Liver (tissue), 9 donors: ENCODE data around the gene SMIM31. TPM values are rescaled to one million over a fixed set of nuclear protein-coding genes. Genes with fewer than 3 reads are reported as not detected.

Source experiments
- DNase-seq: peaks from one replicate; pipeline ENCODE4 v3.0.0-alpha.2; 2017; ENCODE audit warnings: low spot score
- H3K27ac ChIP-seq, 2 donors: one replicate each; pipeline ENCODE4 v1.7.0; 2013; ENCODE audit warnings: inconsistent platforms in 2 of 2, low read length in 2 of 2, control low read depth in 1 of 2, low read depth in 1 of 2, mild to moderate bottlenecking in 1 of 2
- H3K27me3 ChIP-seq, 4 donors: one replicate each; pipeline versions ENCODE4 v1.6.1 to v1.7.0; 2013; ENCODE audit warnings: low read length in 3 of 4, inconsistent platforms in 1 of 4, mild to moderate bottlenecking in 1 of 4, moderate library complexity in 1 of 4; ENCODE audit not compliant: control insufficient read depth in 4 of 4, insufficient read depth in 4 of 4
- H3K36me3 ChIP-seq, 4 donors: one replicate each; pipeline versions ENCODE4 v1.6.1 to v1.7.0; 2013; ENCODE audit warnings: low read length in 3 of 4, mild to moderate bottlenecking in 3 of 4, low read depth in 1 of 4, moderate library complexity in 1 of 4; ENCODE audit not compliant: control insufficient read depth in 4 of 4, insufficient read depth in 3 of 4
- H3K4me1 ChIP-seq, 4 donors: one replicate each; pipeline versions ENCODE4 v1.6.1 to v1.7.0; 2013; ENCODE audit warnings: low read length in 3 of 4, mild to moderate bottlenecking in 3 of 4, moderate library complexity in 1 of 4; ENCODE audit not compliant: control insufficient read depth in 4 of 4, insufficient read depth in 4 of 4
- H3K4me3 ChIP-seq, 3 donors: one replicate each; pipeline versions ENCODE4 v1.6.1 to v1.7.0; 2013; ENCODE audit warnings: low read length in 3 of 3, control low read depth in 1 of 3, low read depth in 1 of 3, mild to moderate bottlenecking in 1 of 3
- H3K9ac ChIP-seq, 2 donors: one replicate each; pipeline ENCODE4 v1.7.0; 2013; ENCODE audit warnings: low read length in 2 of 2, mild to moderate bottlenecking in 2 of 2, moderate library complexity in 2 of 2, control low read depth in 1 of 2, low read depth in 1 of 2
- H3K9me3 ChIP-seq, 4 donors: one replicate each; pipeline versions ENCODE4 v1.6.1 to v1.7.0; 2013; ENCODE audit warnings: low read length in 3 of 4; ENCODE audit not compliant: control insufficient read depth in 4 of 4
- CTCF ChIP-seq: fragments of 150-350 bp; IDR thresholded peaks from 2 replicates; pipeline ENCODE4 v1.5.1; 2017; ENCODE audit warnings: improper control_type of control experiment, low read depth, low read length; ENCODE audit not compliant: missing input control
- EGR1 ChIP-seq, 2 donors: IDR thresholded peaks; 2 replicates each; pipeline ENCODE4 v1.6.1; 2016 to 2018; ENCODE audit warnings: antibody characterized with exemption in 2 of 2, low read depth in 2 of 2
- FOXA1 ChIP-seq: IDR thresholded peaks from 2 replicates; pipeline ENCODE4 v1.6.1; 2016; ENCODE audit warnings: antibody characterized with exemption
- GABPA ChIP-seq, 2 donors: IDR thresholded peaks in 1 of 2; conservative IDR thresholded peaks in 1 of 2; 2 replicates each; pipeline ENCODE4 v1.6.1; 2016; ENCODE audit warnings: antibody characterized with exemption in 2 of 2, mild to moderate bottlenecking in 1 of 2, moderate library complexity in 1 of 2
- HNF4A ChIP-seq, 2 donors: conservative IDR thresholded peaks; 2 replicates each; pipeline ENCODE4 v1.6.1; 2016; ENCODE audit warnings: antibody characterized with exemption in 2 of 2, mild to moderate bottlenecking in 2 of 2
- MAX ChIP-seq: IDR thresholded peaks from 2 replicates; pipeline ENCODE4 v1.6.1; 2016; ENCODE audit warnings: antibody characterized with exemption
- NR2F2 ChIP-seq: IDR thresholded peaks from 2 replicates; pipeline ENCODE4 v1.6.1; 2016; ENCODE audit warnings: antibody characterized with exemption
- SP1 ChIP-seq: IDR thresholded peaks from 2 replicates; pipeline ENCODE4 v1.6.1; 2018; ENCODE audit warnings: antibody characterized with exemption, mild to moderate bottlenecking
- TAF1 ChIP-seq: conservative IDR thresholded peaks from 2 replicates; pipeline ENCODE4 v1.6.1; 2016; ENCODE audit warnings: antibody characterized with exemption, mild to moderate bottlenecking
- YY1 ChIP-seq: IDR thresholded peaks from 2 replicates; pipeline ENCODE4 v1.6.1; 2016; ENCODE audit warnings: antibody characterized with exemption, mild to moderate bottlenecking
- ZBTB33 ChIP-seq: IDR thresholded peaks from 2 replicates; pipeline ENCODE4 v1.6.1; 2016; ENCODE audit warnings: antibody characterized with exemption
- WGBS: extraction: QIAGEN DNeasy Blood & Tissue Kit; methylation state at CpG from one replicate; pipeline ENCODE4 v1.1.7; 2013; 5-methylcytosine and 5-hydroxymethylcytosine counted together
- polyA plus RNA-seq, 2 donors: library from polyadenylated mRNA; stranded (reverse) in 1 of 2; unstranded in 1 of 2; fragments of 200-250 nt in 1 of 2; fragments of >200 nt in 1 of 2; fragmentation: Nextera tagmentation in 1 of 2; extraction: Ambion mirVana in 1 of 2; gene quantifications; one replicate each; pipeline versions ENCODE4 v1.2.1 to v1.2.3, GENCODE V29; 2013 to 2015
- total RNA-seq, 2 donors: library from RNA; depleted of rRNA; stranded (reverse); fragments of >200 nt; gene quantifications; one replicate each; pipeline ENCODE4 v1.2.3, GENCODE V29; 2014
- donor health status: healthy.
- donor health status: healthy.
- donor health status: healthy.
- donor health status: healthy.
- donor health status: healthy.

SMIM31 gene
- total and polyA plus RNA-seq, 4 donors, result not detected

GRCh38 chr4:164761746-164762275 is 7.9 kb downstream of the SMIM31 start (continued):
- no peak for TF ChIP-seq ZBTB33
- TF ChIP-seq MAX, result no peak
- TF ChIP-seq YY1, result no peak
- TF ChIP-seq SP1, result no peak
- no peak for TF ChIP-seq TAF1

GRCh38 chr4:164765096-164765495 is 11.2 kb downstream of the SMIM31 start:
- no peak for TF ChIP-seq CTCF
- TF ChIP-seq HNF4A (conservative IDR thresholded peaks at IDR 0.05), result no peak
- TF ChIP-seq NR2F2, result no peak
- no peak for TF ChIP-seq GABPA (IDR thresholded peaks at IDR 0.05 in 1 of 2, conservative IDR thresholded peaks at IDR 0.05 in 1 of 2)
- TF ChIP-seq FOXA1, result no peak
- TF ChIP-seq TAF1, result no peak
- peaks cover 0 to 5% (median 3%) of the 10 kb centered on the region in 4 donors for H3K4me1 ChIP-seq
- H3K27me3 ChIP-seq, result no peaks in the 10 kb centered on the region
- H3K9me3 ChIP-seq, result no peaks in the 10 kb centered on the region
- WGBS, result 84% methylated on average over 3 of the region's 3 CpGs
- no peak for DNase-seq
- H3K9ac ChIP-seq, result no peak overlapping the region
- no peak overlapping the region for H3K4me3 ChIP-seq
- H3K36me3 ChIP-seq, result no peaks in the 10 kb centered on the region
- H3K27ac ChIP-seq, result no peak overlapping the region

- H3K9ac ChIP-seq, result no peak overlapping the region
- no peak overlapping the region for H3K27ac ChIP-seq
- no peaks in the 10 kb centered on the region for H3K9me3 ChIP-seq
- 80% methylated on average over 5 of the region's 5 CpGs for WGBS
- no peak overlapping the region for H3K4me3 ChIP-seq
- H3K36me3 ChIP-seq, result no peaks in the 10 kb centered on the region
- no peak for DNase-seq
- peaks cover 0 to 13% (median 9%) of the 10 kb centered on the region in 4 donors for H3K4me1 ChIP-seq
- TF ChIP-seq MAX (no peak), EGR1 (IDR thresholded peaks at IDR 0.05; ENCODE audit: low read depth in 2 of 2) (no peak), CTCF (no peak), FOXA1 (no peak), YY1 (no peak), NR2F2 (no peak), HNF4A (conservative IDR thresholded peaks at IDR 0.05) (no peak), SP1 (no peak)
- no peaks in the 10 kb centered on the region for H3K27me3 ChIP-seq
Observed at GRCh38 chr4:164765833-164766232, 11.9 kb downstream of the SMIM31 start.
